Activated CD8-positive, alpha-beta T cell treated with anti-CD3 and anti-CD28 coated beads for 36 hours (primary cell): Measurements from ENCODE around the gene KIAA0930. TPM values are rescaled to one million over a fixed set of nuclear protein-coding genes. Genes with fewer than 3 reads are reported as not detected.

Experiments
- ATAC-seq: fragments of 200-7000 bp; cut with Tn5 transposase; one replicate; pipeline ENCODE4 v1.10.0; 2021; ENCODE audit warnings: mild to moderate bottlenecking, moderate library complexity
- CTCF ChIA-PET: fragments of 350-600 bp; sonication (Branson Sonifier 250); formaldehyde crosslinking; loops from one replicate; lab custom pipeline; 2021; ENCODE audit warnings: antibody characterized with exemption; lab: Charles Lee
- POLR2A ChIA-PET: fragments of 350-600 bp; sonication (Branson Sonifier 250); formaldehyde crosslinking; loops from one replicate; lab custom pipeline; 2021; ENCODE audit warnings: antibody characterized with exemption; lab: Charles Lee
- DNase-seq: peaks from one replicate; pipeline ENCODE4 v3.0.0-alpha.2; 2020
- H3K27ac Mint-ChIP-seq: one replicate; pipeline ENCODE4 v1.8.0; 2021; ENCODE audit warnings: mild to moderate bottlenecking, mixed read lengths
- H3K27me3 Mint-ChIP-seq: one replicate; pipeline ENCODE4 v1.8.0; 2021; ENCODE audit warnings: mixed read lengths
- H3K36me3 Mint-ChIP-seq: one replicate; pipeline ENCODE4 v1.8.0; 2021; ENCODE audit warnings: low read depth, mixed read lengths
- H3K4me1 Mint-ChIP-seq: one replicate; pipeline ENCODE4 v1.8.0; 2021; ENCODE audit warnings: low read depth, mixed read lengths
- H3K4me3 Mint-ChIP-seq: one replicate; pipeline ENCODE4 v1.8.0; 2021; ENCODE audit warnings: mild to moderate bottlenecking, moderate library complexity, mixed read lengths
- H3K9me3 Mint-ChIP-seq: one replicate; pipeline ENCODE4 v1.8.0; 2021; ENCODE audit warnings: mixed read lengths
- CTCF ChIP-seq: fragments of 200-600 bp; IDR thresholded peaks from one replicate; pipeline ENCODE4 v1.8.0; 2022; ENCODE audit warnings: antibody characterized with exemption, mild to moderate bottlenecking
- intact Hi-C: fragments of 100-400 bp; cut with micrococcal nuclease; formaldehyde crosslinking; loops from one replicate; pipeline ENCODE4 v1.10.0; 2022
- total RNA-seq, 2 experiments: library from RNA; stranded (reverse); gene quantifications; one replicate each; pipeline ENCODE4 v1.2.3, GENCODE V29; 2021

Gene KIAA0930
- total RNA-seq, 2 experiments from 2014 or later = 38.4 to 40.4 TPM

- H3K4me3 Mint-ChIP-seq = no peak overlapping the region
- H3K9me3 Mint-ChIP-seq = no peaks in the 10 kb centered on the region
- H3K27me3 Mint-ChIP-seq = no peaks in the 10 kb centered on the region
- POLR2A ChIA-PET = no interaction called here
- CTCF ChIA-PET = no interaction called here
- H3K27ac Mint-ChIP-seq = no peak overlapping the region
- ATAC-seq (no peak), DNase-seq (no peak)
- H3K4me1 Mint-ChIP-seq = peaks cover 14% of the 10 kb centered on the region
- intact Hi-C loops = no loop called here
- TF ChIP-seq CTCF = no peak
- H3K36me3 Mint-ChIP-seq = peaks cover 23% of the 10 kb centered on the region
Measured at GRCh38 chr22:45190202-45190872, 50.4 kb downstream of the KIAA0930 start.

- ATAC-seq (no peak), DNase-seq (no peak)
- intact Hi-C loops = no loop called here
- H3K36me3 Mint-ChIP-seq = peaks cover 36% of the 10 kb centered on the region
- ChIA-PET CTCF (no interaction called here), POLR2A (interaction anchor here (1.0 to 1.9 kb wide), 2 partner anchors 10 to 59 kb away, joined by 4 read pairs; no protein-coding TSS in a partner anchor)
- peaks cover 17% of the 10 kb centered on the region for H3K4me1 Mint-ChIP-seq
- no peaks in the 10 kb centered on the region for H3K27me3 Mint-ChIP-seq
- H3K9me3 Mint-ChIP-seq = no peaks in the 10 kb centered on the region
- H3K27ac Mint-ChIP-seq = no peak overlapping the region
- H3K4me3 Mint-ChIP-seq = no peak overlapping the region
- TF ChIP-seq CTCF = no peak
Measured at GRCh38 chr22:45188779-45189178, 51.9 kb downstream of the KIAA0930 start.

GRCh38 chr22:45187891-45188290 is 52.8 kb downstream of the KIAA0930 start:
- H3K27ac Mint-ChIP-seq = no peak overlapping the region
- H3K4me1 Mint-ChIP-seq = peaks cover 17% of the 10 kb centered on the region
- ChIA-PET POLR2A (interaction anchor here (0.5 to 1.9 kb wide), 2 partner anchors 21 to 58 kb away, joined by 3 to 4 read pairs; no protein-coding TSS in a partner anchor), CTCF (no interaction called here)
- H3K4me3 Mint-ChIP-seq = no peak overlapping the region
- H3K9me3 Mint-ChIP-seq = no peaks in the 10 kb centered on the region
- DNase-seq (no peak), ATAC-seq (no peak)
- peaks cover 43% of the 10 kb centered on the region for H3K36me3 Mint-ChIP-seq
- H3K27me3 Mint-ChIP-seq = no peaks in the 10 kb centered on the region
- intact Hi-C loops = no loop called here
- TF ChIP-seq CTCF = no peak

- CTCF ChIA-PET = interaction anchor here (1.2 kb wide), 1 partner anchor 34 kb away, joined by 3 read pairs; no protein-coding TSS in a partner anchor
- Mint-ChIP-seq H3K4me1 (peaks cover 27% of the 10 kb centered on the region), H3K27me3 (no peaks in the 10 kb centered on the region), H3K36me3 (peaks cover 55% of the 10 kb centered on the region), H3K4me3 (no peak overlapping the region), H3K27ac (peak overlapping the region; percentile 78), H3K9me3 (no peaks in the 10 kb centered on the region)
- TF ChIP-seq CTCF = no peak
- peak; percentile 43 for DNase-seq
- POLR2A ChIA-PET = interaction anchor here (0.9 kb wide), 1 partner anchor 10 kb away, joined by 3 read pairs; no protein-coding TSS in a partner anchor
- intact Hi-C loops = no loop called here
- ATAC-seq = peak; percentile 86
Measured at GRCh38 chr22:45185718-45186514, 54.8 kb downstream of the KIAA0930 start.

GRCh38 chr22:45183974-45184373 is 56.7 kb downstream of the KIAA0930 start:
- Mint-ChIP-seq H3K27ac (no peak overlapping the region), H3K36me3 (peaks cover 70% of the 10 kb centered on the region), H3K27me3 (no peaks in the 10 kb centered on the region), H3K4me3 (no peak overlapping the region), H3K4me1 (peaks cover 43% of the 10 kb centered on the region), H3K9me3 (no peaks in the 10 kb centered on the region)
- TF ChIP-seq CTCF = no peak
- POLR2A ChIA-PET = interaction anchor here (1.3 kb wide), 1 partner anchor 9 kb away, joined by 3 read pairs; no protein-coding TSS in a partner anchor
- no peak for ATAC-seq
- intact Hi-C loops = no loop called here
- DNase-seq = no peak
- CTCF ChIA-PET = interaction anchor here (1.6 kb wide), 1 partner anchor 25 kb away, joined by 4 read pairs; no protein-coding TSS in a partner anchor
